ENCODE results near the gene EMP3. TPM values are rescaled to one million over a fixed set of nuclear protein-coding genes. Genes with fewer than 3 reads are reported as not detected.

Gene EMP3
- 128 and 147 TPM in 2 replicates for total RNA-seq (2012; rRNA removed)
- 632 and 675 TPM in 2 replicates for polyA plus RNA-seq (2012; rRNA removed)
- polyA plus RNA-seq (2012; cell fraction: cytosol; rRNA removed): 223 and 627 TPM in 2 replicates
- polyA plus RNA-seq (2012; cell fraction: nucleus; rRNA removed; ENCODE audit: low replicate concordance): 136 and 285 TPM in 2 replicates
- percentile 89 among the genes with signal in this experiment for Bru-seq, nascent RNA
- BruChase-seq, experiment 1, labeled RNA remaining after a 6-hour chase: percentile 87 among the genes with signal in this experiment
- BruChase-seq, experiment 2, labeled RNA remaining after a 2-hour chase: percentile 82 among the genes with signal in this experiment
- long read RNA-seq, transcript EMP3-201 (5 exons, 876 nt): major isoform, 168 of 197 reads
- long read RNA-seq, transcript EMP3-204 (4 exons, 761 nt): minor isoform, 7 of 197 reads
- long read RNA-seq, partial matches to known transcripts: 3 of 197 reads
- long read RNA-seq, other reads (novel, unspliced or antisense): 8 of 197 reads

- DNase-seq: peak; percentile 92
- peak within 1 kb of the TSS; percentile 56 for H3K4me3 ChIP-seq (ENCODE audit: insufficient read depth, low read depth, low read length)
- peak within 1 kb of the TSS; percentile 86 for H2AFZ ChIP-seq (replicated peaks; ENCODE audit: low read length, poor library complexity)
- 1% methylated on average over 14 of the region's 22 CpGs; no CpG with 5 or more reads in 1 of the 2 experiments for whole genome bisulfite sequencing, 2 experiments (ENCODE audit: extremely low coverage in 2 of 2, insufficient read length in 1 of 2)
- H4K20me1 ChIP-seq (ENCODE audit: insufficient read depth, low read length): peaks cover 24% of the 10 kb centered on the region
- peak; percentile 65 for ATAC-seq (ENCODE audit: low read depth)
- H2BK120ac ChIP-seq (ENCODE audit: low read depth, low read length): peak within 1 kb of the TSS; percentile 88
- H2BK15ac ChIP-seq (ENCODE audit: low read depth, low read length): peak within 1 kb of the TSS; percentile 72; the same call in 2 of the 3 replicates
- H3K36me3 ChIP-seq (ENCODE audit: control insufficient read depth, insufficient read depth, low read length): peaks cover 15% of the 10 kb centered on the region
- H3K18ac ChIP-seq (ENCODE audit: low read depth, low read length): peak within 1 kb of the TSS; percentile 76
- H3K56ac ChIP-seq (ENCODE audit: extremely low read depth, insufficient read depth, low read length): peak within 1 kb of the TSS; percentile 100
- no peaks in the 10 kb centered on the region for H3K9me3 ChIP-seq (ENCODE audit: control insufficient read depth, insufficient read depth, low read length)
- H3K14ac ChIP-seq (replicated peaks; ENCODE audit: low read depth, low read length): peak within 1 kb of the TSS; percentile 99
- ChIA-PET POLR2A (ENCODE audit: unreplicated experiment) (interaction anchor here (1.5 kb wide), 1 partner anchor 9 kb away, joined by 5 read pairs; no protein-coding TSS in a partner anchor), CTCF (interaction anchor here (0.8 to 1.0 kb wide), 2 partner anchors 8 to 38 kb away, joined by 3 read pairs; partner anchors contain the start of gene TMEM143)
- H3K9me1 ChIP-seq (ENCODE audit: insufficient read depth, low read length): peaks cover 12% of the 10 kb centered on the region
- no peaks in the 10 kb centered on the region for H3K27me3 ChIP-seq (ENCODE audit: control insufficient read depth, insufficient read depth, low read length)
- H2AK5ac ChIP-seq (ENCODE audit: low read depth, low read length): peak within 1 kb of the TSS; percentile 81
- H3K4me1 ChIP-seq (ENCODE audit: control insufficient read depth, insufficient read depth, low read length): peaks cover 19% of the 10 kb centered on the region
- peak within 1 kb of the TSS; percentile 50; the same call in 1 of the 2 replicates for H2BK20ac ChIP-seq (ENCODE audit: low read depth, low read length)
- peak within 1 kb of the TSS; percentile 100 for H2AK9ac ChIP-seq (replicated peaks; ENCODE audit: low read depth, low read length, poor library complexity)
- peak within 1 kb of the TSS; percentile 83 for H3K4me2 ChIP-seq (ENCODE audit: low read depth, low read length)
- dilution Hi-C loops (cut with HindIII; ENCODE audit: low sequenced_read_pairs, unreplicated experiment) (no loop called here), intact Hi-C loops (cut with micrococcal nuclease) (loop anchor here (10.0 kb wide), 2 partner anchors 69 to 259 kb away; partner anchors contain the start of genes GRIN2D and KDELR1), in situ Hi-C loops (cut with MboI; ENCODE audit: low sequenced_read_pairs) (no loop called here)
- H3K79me1 ChIP-seq (ENCODE audit: low read depth in 1 of 2, low read length in 2 of 2): peaks cover 12 to 61% of the 10 kb centered on the region in 2 experiments
- TSS peak; percentile 75 for BruUV-seq (replicated peaks)
- H4K8ac ChIP-seq (ENCODE audit: low read depth in 2 of 2, low read length in 2 of 2): peak within 1 kb of the TSS; percentile 86 to 90
- H2BK5ac ChIP-seq (ENCODE audit: low read depth, low read length, poor library complexity, severe bottlenecking): peak within 1 kb of the TSS; percentile 94
- H3K9ac ChIP-seq (ENCODE audit: low read depth, low read length): peak within 1 kb of the TSS; percentile 98
- peak within 1 kb of the TSS; percentile 97 for H3K23ac ChIP-seq (ENCODE audit: low read depth, low read length)
- H3K27ac ChIP-seq (ENCODE audit: insufficient read depth, low read length): peak within 1 kb of the TSS; percentile 98
- H4K91ac ChIP-seq (ENCODE audit: insufficient read depth, low read depth, low read length): peak within 1 kb of the TSS; percentile 97
- peak within 1 kb of the TSS; percentile 68 for H4K5ac ChIP-seq (ENCODE audit: low read depth, low read length)
- TF ChIP-seq MAZ (IDR thresholded peaks at IDR 0.05; ENCODE audit: borderline replicate concordance, low read depth, low read length): peak; percentile 100
- TF ChIP-seq CTCF (conservative IDR thresholded peaks at IDR 0.05; ENCODE audit: low read depth, low read length): no peak
- TF ChIP-seq CEBPB (IDR thresholded peaks at IDR 0.05; ENCODE audit: low read depth, low read length): no peak
- TF ChIP-seq MXI1 (IDR thresholded peaks at IDR 0.05; ENCODE audit: borderline replicate concordance, low read depth, low read length): no peak
- TF ChIP-seq MAFK (IDR thresholded peaks at IDR 0.05; ENCODE audit: low read depth, low read length): no peak
- TF ChIP-seq CHD1 (IDR thresholded peaks at IDR 0.05; ENCODE audit: low read depth, low read length): peak; percentile 84
- TF ChIP-seq USF2 (IDR thresholded peaks at IDR 0.05; ENCODE audit: low read depth, low read length): no peak; the same call in none of the 2 replicates
- TF ChIP-seq RCOR1 (IDR thresholded peaks at IDR 0.05; ENCODE audit: insufficient replicate concordance, low read length): no peak
- TF ChIP-seq POLR2A (IDR thresholded peaks at IDR 0.05; ENCODE audit: low read depth, low read length): peak; percentile 94
- no peak for TF ChIP-seq BHLHE40 (IDR thresholded peaks at IDR 0.05; ENCODE audit: low read depth, low read length)
- TF ChIP-seq RFX5 (IDR thresholded peaks at IDR 0.05; ENCODE audit: low read depth, low read length): no peak
- TF ChIP-seq NFE2L2 (IDR thresholded peaks at IDR 0.05; ENCODE audit: low read depth, low read length): no peak
- TF ChIP-seq FOS (IDR thresholded peaks at IDR 0.05; ENCODE audit: low read depth, low read length): no peak
- H3K4ac ChIP-seq (ENCODE audit: low read depth, low read length): peak within 1 kb of the TSS; percentile 98
Observed at GRCh38 chr19:48325265-48325910, at the start of gene EMP3. TSS of gene EMP3 (plus strand) at chr19:48325552. CDS start at chr19:48326845, 1,293 bp downstream.

Measured in IMR-90 (cell line).